Inflammatory macrophage (primary cell): ENCODE results near the gene PAK1IP1.
"Not testable (repeated sequence)": the region's sequence is repeated elsewhere in the genome, so short reads cannot be mapped to it uniquely, and the experiment has no call there.

Experiments
- DNase-seq, 2 donors: peaks; one replicate each; pipeline ENCODE4 v3.0.0-alpha.2; 2020 to 2022

The PAK1IP1 gene

GRCh38 chr6:10743515-10743914, 48.7 kb downstream of the PAK1IP1 start:
- DNase-seq, result no peak

- DNase-seq, result no peak
Measured at GRCh38 chr6:10745116-10745515, 50.3 kb downstream of the PAK1IP1 start.

- DNase-seq, result no peak
Measured at GRCh38 chr6:10746915-10747250, 52.1 kb downstream of the PAK1IP1 start.

- peak; percentile 99 for DNase-seq
Measured at GRCh38 chr6:10747251-10747972, 52.6 kb downstream of the PAK1IP1 start, which contains the start of gene TMEM14B. TSS of gene TMEM14B (plus strand) at chr6:10747805. CDS start at chr6:10749246, 1,441 bp downstream.

GRCh38 chr6:10749734-10750133, 55.0 kb downstream of the PAK1IP1 start:
- DNase-seq, result no peak

- DNase-seq, result not testable (repeated sequence)
Measured at GRCh38 chr6:10750568-10750967, 55.8 kb downstream of the PAK1IP1 start.

- DNase-seq, result not testable (repeated sequence)
Measured at GRCh38 chr6:10751757-10752156, 57.0 kb downstream of the PAK1IP1 start.

- DNase-seq, result no peak
Measured at GRCh38 chr6:10756085-10756484, 61.3 kb downstream of the PAK1IP1 start.
